Mucosa of descending colon (tissue), 3 donors: ENCODE data around the gene HOGA1. TPM values are rescaled to one million over a fixed set of nuclear protein-coding genes. Genes with fewer than 3 reads are reported as not detected.

Experiments used
- ATAC-seq: fragments of 200-7000 bp; cut with Tn5 transposase; one replicate; pipeline ENCODE4 v1.9.1; 2020; ENCODE audit warnings: mild to moderate bottlenecking, moderate library complexity
- DNase-seq, 3 donors: peaks; one replicate each; pipeline ENCODE4 v3.0.0-alpha.2; 2020
- H3K36me3 ChIP-seq: fragments of 200-600 bp; one replicate; pipeline ENCODE4 v1.8.0; 2021; ENCODE audit warnings: low read depth, mild to moderate bottlenecking
- H3K4me1 ChIP-seq: fragments of 200-600 bp; one replicate; pipeline ENCODE4 v1.8.0; 2021; ENCODE audit warnings: low read depth, mild to moderate bottlenecking
- H3K4me3 ChIP-seq: fragments of 200-600 bp; one replicate; pipeline ENCODE4 v1.8.0; 2021; ENCODE audit warnings: mild to moderate bottlenecking
- H3K9me3 ChIP-seq: fragments of 200-600 bp; one replicate; pipeline ENCODE4 v1.8.0; 2021; ENCODE audit warnings: mild to moderate bottlenecking
- CTCF ChIP-seq: fragments of 200-600 bp; IDR thresholded peaks from one replicate; pipeline ENCODE4 v1.8.0; 2022; ENCODE audit warnings: antibody characterized with exemption, mild to moderate bottlenecking
- intact Hi-C, 2 donors: fragments of 100-400 bp; cut with DNase I in 1 of 2; cut with micrococcal nuclease in 1 of 2; formaldehyde crosslinking; loops; one replicate each; pipeline versions ENCODE4 v1.11.0 to v1.11.1; 2022; cut with DNase I, micrococcal nuclease
- total RNA-seq, 3 donors: library from RNA; stranded (reverse); fragmentation: NEBNext Ultra II Directional in 2 of 3; extraction: Animal tissue kit (Norgen Biotek cat#: 25700) in 2 of 3; gene quantifications; one replicate each; pipeline versions ENCODE4 v1.2.1 to v1.2.4, GENCODE V29; 2021 to 2023
- donor health status: DM: no; HTN: no; CAD: no; lungs with moderate emphysema.
- donor health status: DM: no; HTN: no; CAD: no.
- donor health status: DM: no; HTN: yes; CAD: no.

HOGA1 gene
- total RNA-seq, 3 donors from 2014 or later: 0.29 to 0.47 TPM; not detected in 1

GRCh38 chr10:97563337-97563736 is 20.9 kb upstream of the HOGA1 start:
- Histone ChIP-seq H3K36me3 (no peaks in the 10 kb centered on the region), H3K4me1 (no peaks in the 10 kb centered on the region), H3K4me3 (no peak overlapping the region), H3K9me3 (peaks cover 7% of the 10 kb centered on the region)
- DNase-seq (no peak), ATAC-seq (no peak)
- intact Hi-C loops: no loop called here
- TF ChIP-seq CTCF: no peak

GRCh38 chr10:97564776-97565175 is 19.4 kb upstream of the HOGA1 start:
- no peak for TF ChIP-seq CTCF
- H3K4me1 ChIP-seq: no peaks in the 10 kb centered on the region
- no peak for DNase-seq
- H3K36me3 ChIP-seq: no peaks in the 10 kb centered on the region
- H3K4me3 ChIP-seq: no peak overlapping the region
- peaks cover 7% of the 10 kb centered on the region for H3K9me3 ChIP-seq
- intact Hi-C loops: no loop called here
- no peak for ATAC-seq

- ATAC-seq: no peak
- DNase-seq: no peak
- TF ChIP-seq CTCF: no peak
- no peaks in the 10 kb centered on the region for H3K36me3 ChIP-seq
- no peak overlapping the region for H3K4me3 ChIP-seq
- H3K9me3 ChIP-seq: peaks cover 7% of the 10 kb centered on the region
- H3K4me1 ChIP-seq: no peaks in the 10 kb centered on the region
- intact Hi-C loops: no loop called here
These were observed 17.7 kb upstream of the HOGA1 start for GRCh38 chr10:97566336-97566996.

- DNase-seq (no peak), ATAC-seq (no peak)
- no peak for TF ChIP-seq CTCF
- no peaks in the 10 kb centered on the region for H3K4me1 ChIP-seq
- intact Hi-C loops: no loop called here
- H3K4me3 ChIP-seq: no peak overlapping the region
- no peaks in the 10 kb centered on the region for H3K9me3 ChIP-seq
- no peaks in the 10 kb centered on the region for H3K36me3 ChIP-seq
These were observed 16.3 kb upstream of the HOGA1 start for GRCh38 chr10:97567891-97568290.

- H3K9me3 ChIP-seq: no peaks in the 10 kb centered on the region
- no peak for TF ChIP-seq CTCF
- intact Hi-C loops: no loop called here
These were observed 13.9 kb upstream of the HOGA1 start for GRCh38 chr10:97570146-97570788.

More at GRCh38 chr10:97570146-97570788, 13.9 kb upstream of the HOGA1 start:
- Histone ChIP-seq H3K4me1 (no peaks in the 10 kb centered on the region), H3K36me3 (no peaks in the 10 kb centered on the region), H3K4me3 (no peak overlapping the region)
- DNase-seq (no peak), ATAC-seq (no peak)
